SK-N-SH (cell line): Measurements from ENCODE around the gene OPRM1. TPM values are rescaled to one million over a fixed set of nuclear protein-coding genes. Genes with fewer than 3 reads are reported as not detected.

Experiments
- CTCF ChIA-PET: fragments of 300-600, 350-600 bp; formaldehyde crosslinking; extraction: SDS; loops from one replicate; lab custom pipeline; 2021; lab: Yijun Ruan, JAX
- POLR2A ChIA-PET: fragments of 350-600 bp; sonication (Branson Sonifier 250); formaldehyde crosslinking; extraction: SDS; loops from one replicate; lab custom pipeline; 2020; ENCODE audit warnings: antibody characterized with exemption, inconsistent platforms; lab: Yijun Ruan, JAX
- DNase-seq: peaks from one replicate; pipeline ENCODE4 v3.0.0; 2012
- H2AFZ ChIP-seq: fragments of 200-600 bp; sonication (generic); 2 replicates; pipeline ENCODE4 v1.8.1; 2016; ENCODE audit warnings: antibody characterized with exemption, mild to moderate bottlenecking, low read depth
- H3F3A ChIP-seq: fragments of 200-600 bp; sonication (generic); replicated peaks from 2 replicates; pipeline ENCODE3; 2016; ENCODE audit warnings: antibody characterized with exemption, mild to moderate bottlenecking; ENCODE audit not compliant: insufficient read depth
- H3K27ac ChIP-seq, 2 experiments: fragments of 200-500 bp in 1 of 2; fragments of 200-600 bp in 1 of 2; sonication (Bioruptor generic) in 1 of 2; sonication (generic), shearing (Covaris generic) in 1 of 2; 2 replicates each; pipeline versions ENCODE4 v1.5.1 to v1.6.1; 2014 to 2016; ENCODE audit warnings: low read depth in 2 of 2, inconsistent platforms in 1 of 2, low read length in 1 of 2, mild to moderate bottlenecking in 1 of 2, mixed read lengths in 1 of 2
- H3K27me3 ChIP-seq: fragments of 200-600 bp; sonication (generic), shearing (Covaris generic); 2 replicates; pipeline ENCODE4 v1.6.1; 2016; ENCODE audit warnings: mixed run types; ENCODE audit not compliant: insufficient read depth
- H3K36me3 ChIP-seq, 2 experiments: fragments of 200-500 bp in 1 of 2; fragments of 200-600 bp in 1 of 2; sonication (Bioruptor generic) in 1 of 2; sonication (generic) in 1 of 2; replicated peaks in 1 of 2; 2 replicates each; pipeline versions ENCODE3 to v1.5.1; 2014 to 2016; ENCODE audit warnings: low read length in 1 of 2, mild to moderate bottlenecking in 1 of 2; ENCODE audit not compliant: insufficient read depth in 2 of 2, control insufficient read depth in 1 of 2
- H3K4me1 ChIP-seq, 2 experiments: fragments of 200-500 bp in 1 of 2; fragments of 200-600 bp in 1 of 2; sonication (Bioruptor generic) in 1 of 2; sonication (generic), shearing (Covaris generic) in 1 of 2; 2 replicates each; pipeline versions ENCODE4 v1.5.1 to v1.6.1; 2014 to 2016; ENCODE audit warnings: low read depth in 1 of 2, low read length in 1 of 2, mixed run types in 1 of 2; ENCODE audit not compliant: insufficient read depth in 2 of 2, control insufficient read depth in 1 of 2
- H3K4me2 ChIP-seq: fragments of 200-600 bp; sonication (generic), shearing (Covaris generic); 2 replicates; pipeline ENCODE4 v1.6.1; 2017; ENCODE audit warnings: mixed run types
- H3K4me3 ChIP-seq, 2 experiments: fragments of 200-500 bp in 1 of 2; fragments of 200-600 bp in 1 of 2; sonication (Bioruptor generic) in 1 of 2; sonication (generic), shearing (Covaris generic) in 1 of 2; 2 replicates each; pipeline versions ENCODE4 v1.5.1 to v1.8.1; 2014 to 2016; ENCODE audit warnings: low read depth in 2 of 2, inconsistent platforms in 1 of 2, low read length in 1 of 2, mild to moderate bottlenecking in 1 of 2, mixed read lengths in 1 of 2, moderate library complexity in 1 of 2
- H3K79me2 ChIP-seq: fragments of 200-600 bp; sonication (generic); 2 replicates; pipeline ENCODE4 v1.8.1; 2017; ENCODE audit warnings: mild to moderate bottlenecking; ENCODE audit not compliant: insufficient read depth
- H3K9ac ChIP-seq: fragments of 200-600 bp; sonication (generic); 2 replicates; pipeline ENCODE4 v1.6.1; 2017; ENCODE audit warnings: mixed run types
- H3K9me2 ChIP-seq: fragments of 200-600 bp; sonication (generic); 2 replicates; pipeline ENCODE4 v1.6.1; 2017; ENCODE audit warnings: mixed run types
- H3K9me3 ChIP-seq: fragments of 200-600 bp; sonication (generic); 2 replicates; pipeline ENCODE4 v1.6.1; 2017; ENCODE audit warnings: mixed run types, mild to moderate bottlenecking, moderate library complexity
- H4K20me1 ChIP-seq: fragments of 200-600 bp; sonication (generic); 2 replicates; pipeline ENCODE4 v1.6.1; 2017; ENCODE audit warnings: mild to moderate bottlenecking, mixed run types; ENCODE audit not compliant: insufficient read depth
- CHD2 ChIP-seq: fragments of 150-350 bp; IDR thresholded peaks from 2 replicates; pipeline ENCODE4 v1.6.1; 2018; ENCODE audit warnings: low read length; ENCODE audit not compliant: partially characterized antibody
- ELF1 ChIP-seq: IDR thresholded peaks from 2 replicates; pipeline ENCODE4 v1.4.0; 2012
- EZH2phosphoT487 ChIP-seq: fragments of 200-600 bp; sonication (generic); IDR thresholded peaks from 2 replicates; pipeline ENCODE4 v1.6.1; 2017; ENCODE audit warnings: low read depth, mixed run types, mild to moderate bottlenecking, antibody characterized with exemption, moderate library complexity, borderline replicate concordance
- FOXJ3 ChIP-seq: sonication (generic); formaldehyde crosslinking; IDR thresholded peaks from 2 replicates; pipeline ENCODE4 v1.5.1; 2020; ENCODE audit warnings: mild to moderate bottlenecking, missing genetic modification reagents
- GABPA ChIP-seq: IDR thresholded peaks from 2 replicates; pipeline ENCODE4 v1.4.0; 2012; ENCODE audit warnings: low read depth, mild to moderate bottlenecking
- GATA2 ChIP-seq: sonication (generic); formaldehyde crosslinking; IDR thresholded peaks from 2 replicates; pipeline ENCODE4 v1.5.0; 2020; ENCODE audit warnings: mild to moderate bottlenecking, missing genetic modification reagents
- MXI1 ChIP-seq: IDR thresholded peaks from 2 replicates; pipeline ENCODE4 v1.6.1; 2012; ENCODE audit warnings: mild to moderate bottlenecking, low read depth, low read length, improper control_type of control experiment
- NFIC ChIP-seq: IDR thresholded peaks from 2 replicates; pipeline ENCODE4 v1.4.0; 2012; ENCODE audit warnings: borderline replicate concordance
- NRF1 ChIP-seq: IDR thresholded peaks from 2 replicates; pipeline ENCODE4 v1.6.1; 2012; ENCODE audit warnings: low read depth, mild to moderate bottlenecking, low read length
- POLR2AphosphoS5 ChIP-seq: IDR thresholded peaks from 2 replicates; pipeline ENCODE4 v1.6.1; 2012; ENCODE audit warnings: low read depth, low read length
- RXRA ChIP-seq: IDR thresholded peaks from 2 replicates; pipeline ENCODE4 v1.4.0; 2012; ENCODE audit warnings: low read depth, mild to moderate bottlenecking, borderline replicate concordance
- SIN3A ChIP-seq: IDR thresholded peaks from 2 replicates; pipeline ENCODE4 v1.6.1; 2012; ENCODE audit warnings: low read depth, mild to moderate bottlenecking, low read length, moderate library complexity, borderline replicate concordance
- TEAD4 ChIP-seq: IDR thresholded peaks from 2 replicates; pipeline ENCODE4 v1.4.0; 2012; ENCODE audit warnings: mild to moderate bottlenecking, borderline replicate concordance; ENCODE audit not compliant: insufficient read depth
- WGBS: methylation state at CpG from one replicate; pipeline ENCODE4 v1.1.6; 2017; ENCODE audit warnings: low lambda C conversion rate; 5-methylcytosine and 5-hydroxymethylcytosine counted together
- polyA plus RNA-seq, 3 experiments: library from polyadenylated mRNA; depleted of rRNA; stranded (reverse); fragments of >200 nt; gene quantifications; 2 replicates each; pipeline ENCODE4 v1.2.3, GENCODE V29; 2012
- TF ChIP-seq, protein P1 (sequence below): fragments of 150-350 bp; IDR thresholded peaks from 2 replicates; pipeline ENCODE4 v1.6.1; 2017; ENCODE audit warnings: antibody characterized with exemption, low read length, low read depth, borderline replicate concordance
- TF ChIP-seq, protein P2 (sequence below): fragments of 200-600 bp; sonication (generic); IDR thresholded peaks from 2 replicates; pipeline ENCODE4 v1.6.1; 2017; ENCODE audit warnings: antibody characterized with exemption, mild to moderate bottlenecking, moderate library complexity

OPRM1 gene
- polyA plus RNA-seq, 1 of the 3 experiments (the other 2 are of a cell fraction), result 0.15 TPM

DNA sequence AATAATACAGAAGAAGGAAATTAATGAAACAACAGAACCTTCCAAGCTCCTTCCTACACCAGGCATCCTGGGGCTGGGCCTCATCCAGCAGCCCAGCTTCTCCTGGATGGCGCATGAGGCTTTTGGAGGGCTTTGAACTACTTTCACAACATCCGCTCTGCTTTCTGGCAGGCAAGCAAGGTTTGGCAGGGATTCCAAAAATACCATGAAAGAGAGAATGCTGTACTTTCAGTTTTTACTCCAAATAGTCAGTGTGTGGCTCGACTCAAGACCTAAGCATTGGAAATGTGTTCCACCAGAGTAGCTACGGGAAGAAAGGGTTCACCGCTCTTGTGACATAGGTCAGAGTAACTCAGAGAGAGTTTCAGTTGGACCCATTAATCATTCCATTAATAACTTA lies 125.4 kb downstream of the OPRM1 start:
- no peaks in the 10 kb centered on the region for H3K4me1 ChIP-seq
- no peak overlapping the region for H2AFZ ChIP-seq
- H3F3A ChIP-seq, result no peaks in the 10 kb centered on the region
- no peak overlapping the region for H3K27ac ChIP-seq
- no peak for DNase-seq
- WGBS, result 70% methylated on average over 5 of the region's 5 CpGs
- no peak overlapping the region for H3K4me3 ChIP-seq
- no peak overlapping the region for H3K4me2 ChIP-seq
- H3K36me3 ChIP-seq, result no peaks in the 10 kb centered on the region
- H3K9me3 ChIP-seq, result no peaks in the 10 kb centered on the region
- H3K9ac ChIP-seq, result no peak overlapping the region
- H3K79me2 ChIP-seq, result no peaks in the 10 kb centered on the region
- no peaks in the 10 kb centered on the region for H3K27me3 ChIP-seq
- ChIA-PET CTCF (interaction anchor here (1.0 to 2.9 kb wide), 3 partner anchors 10 to 113 kb away, joined by 3 to 25 read pairs (median 3); no protein-coding TSS in a partner anchor), POLR2A (no interaction called here)
- no peaks in the 10 kb centered on the region for H3K9me2 ChIP-seq
- H4K20me1 ChIP-seq, result no peaks in the 10 kb centered on the region
- no peak for TF ChIP-seq SIN3A
- TF ChIP-seq RXRA, result no peak
- no peak for TF ChIP-seq EZH2phosphoT487
- no peak for TF ChIP-seq NRF1
- TF ChIP-seq FOXJ3 (CRISPR knock-in tag), result no peak
- TF ChIP-seq POLR2AphosphoS5, result no peak

DNA sequence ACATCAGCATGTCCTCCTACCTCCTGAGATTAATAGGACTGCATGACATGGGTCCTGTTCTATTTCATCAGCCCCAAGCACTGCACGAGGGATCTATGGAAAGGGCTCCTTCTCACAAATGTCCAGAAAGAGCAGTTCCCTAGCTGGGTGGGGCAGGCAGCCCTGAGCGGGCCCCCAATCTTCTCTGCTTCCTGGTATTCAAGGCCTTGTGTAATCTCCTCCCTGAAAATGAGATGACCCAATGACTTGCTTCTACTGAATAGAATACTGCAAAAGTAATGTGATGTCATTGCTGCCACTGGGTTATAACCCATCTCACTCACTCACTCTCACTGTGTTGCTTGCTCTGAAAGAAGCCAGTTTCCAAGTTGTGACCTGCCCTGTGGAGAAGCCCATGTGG lies 126.4 kb downstream of the OPRM1 start:
- no peak overlapping the region for H2AFZ ChIP-seq
- no peak overlapping the region for H3K4me2 ChIP-seq
- POLR2A ChIA-PET, result no interaction called here
- TF ChIP-seq GABPA (no peak), ELF1 (no peak), NRF1 (no peak), GATA2 (CRISPR knock-in tag) (no peak), NFIC (no peak), TEAD4 (no peak), FOXJ3 (CRISPR knock-in tag) (no peak), MXI1 (no peak), CHD2 (no peak)
- TF ChIP-seq, protein P1, sequence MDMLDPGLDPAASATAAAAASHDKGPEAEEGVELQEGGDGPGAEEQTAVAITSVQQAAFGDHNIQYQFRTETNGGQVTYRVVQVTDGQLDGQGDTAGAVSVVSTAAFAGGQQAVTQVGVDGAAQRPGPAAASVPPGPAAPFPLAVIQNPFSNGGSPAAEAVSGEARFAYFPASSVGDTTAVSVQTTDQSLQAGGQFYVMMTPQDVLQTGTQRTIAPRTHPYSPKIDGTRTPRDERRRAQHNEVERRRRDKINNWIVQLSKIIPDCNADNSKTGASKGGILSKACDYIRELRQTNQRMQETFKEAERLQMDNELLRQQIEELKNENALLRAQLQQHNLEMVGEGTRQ, result no peak
- TF ChIP-seq, protein P2, sequence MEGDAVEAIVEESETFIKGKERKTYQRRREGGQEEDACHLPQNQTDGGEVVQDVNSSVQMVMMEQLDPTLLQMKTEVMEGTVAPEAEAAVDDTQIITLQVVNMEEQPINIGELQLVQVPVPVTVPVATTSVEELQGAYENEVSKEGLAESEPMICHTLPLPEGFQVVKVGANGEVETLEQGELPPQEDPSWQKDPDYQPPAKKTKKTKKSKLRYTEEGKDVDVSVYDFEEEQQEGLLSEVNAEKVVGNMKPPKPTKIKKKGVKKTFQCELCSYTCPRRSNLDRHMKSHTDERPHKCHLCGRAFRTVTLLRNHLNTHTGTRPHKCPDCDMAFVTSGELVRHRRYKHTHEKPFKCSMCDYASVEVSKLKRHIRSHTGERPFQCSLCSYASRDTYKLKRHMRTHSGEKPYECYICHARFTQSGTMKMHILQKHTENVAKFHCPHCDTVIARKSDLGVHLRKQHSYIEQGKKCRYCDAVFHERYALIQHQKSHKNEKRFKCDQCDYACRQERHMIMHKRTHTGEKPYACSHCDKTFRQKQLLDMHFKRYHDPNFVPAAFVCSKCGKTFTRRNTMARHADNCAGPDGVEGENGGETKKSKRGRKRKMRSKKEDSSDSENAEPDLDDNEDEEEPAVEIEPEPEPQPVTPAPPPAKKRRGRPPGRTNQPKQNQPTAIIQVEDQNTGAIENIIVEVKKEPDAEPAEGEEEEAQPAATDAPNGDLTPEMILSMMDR, result no peak
- no peaks in the 10 kb centered on the region for H3K79me2 ChIP-seq
- CTCF ChIA-PET, result interaction anchor here (2.6 to 2.9 kb wide), 2 partner anchors 11 kb away, joined by 8 to 25 read pairs; no protein-coding TSS in a partner anchor
- H3K9ac ChIP-seq, result no peak overlapping the region
- H3K36me3 ChIP-seq, result no peaks in the 10 kb centered on the region
- 40% methylated on average over 2 of the region's 2 CpGs for WGBS
- no peaks in the 10 kb centered on the region for H3K27me3 ChIP-seq
- H3K9me3 ChIP-seq, result no peaks in the 10 kb centered on the region
- H3F3A ChIP-seq, result no peaks in the 10 kb centered on the region
- DNase-seq, result no peak
- H3K4me1 ChIP-seq, result no peaks in the 10 kb centered on the region
- H3K27ac ChIP-seq, result no peak overlapping the region
- no peaks in the 10 kb centered on the region for H4K20me1 ChIP-seq
- no peak overlapping the region for H3K4me3 ChIP-seq
- H3K9me2 ChIP-seq, result no peaks in the 10 kb centered on the region
